ENCODE measurements around the gene FHOD1. TPM values are rescaled to one million over a fixed set of nuclear protein-coding genes. Genes with fewer than 3 reads are reported as not detected.
A peak's percentile ranks its signal among the peaks of the same experiment; 100 is the strongest.

FHOD1 gene
- total and polyA plus RNA-seq, 2 of the 13 experiments (the other 11 are each of a cell fraction or from before 2014, with no cell fraction given), result 20.0 to 20.8 TPM

GRCh38 chr16:67226804-67227566, 20.3 kb downstream of the FHOD1 start, which contains the start of gene TMEM208 (continued):
- TF ChIP-seq, protein P1, sequence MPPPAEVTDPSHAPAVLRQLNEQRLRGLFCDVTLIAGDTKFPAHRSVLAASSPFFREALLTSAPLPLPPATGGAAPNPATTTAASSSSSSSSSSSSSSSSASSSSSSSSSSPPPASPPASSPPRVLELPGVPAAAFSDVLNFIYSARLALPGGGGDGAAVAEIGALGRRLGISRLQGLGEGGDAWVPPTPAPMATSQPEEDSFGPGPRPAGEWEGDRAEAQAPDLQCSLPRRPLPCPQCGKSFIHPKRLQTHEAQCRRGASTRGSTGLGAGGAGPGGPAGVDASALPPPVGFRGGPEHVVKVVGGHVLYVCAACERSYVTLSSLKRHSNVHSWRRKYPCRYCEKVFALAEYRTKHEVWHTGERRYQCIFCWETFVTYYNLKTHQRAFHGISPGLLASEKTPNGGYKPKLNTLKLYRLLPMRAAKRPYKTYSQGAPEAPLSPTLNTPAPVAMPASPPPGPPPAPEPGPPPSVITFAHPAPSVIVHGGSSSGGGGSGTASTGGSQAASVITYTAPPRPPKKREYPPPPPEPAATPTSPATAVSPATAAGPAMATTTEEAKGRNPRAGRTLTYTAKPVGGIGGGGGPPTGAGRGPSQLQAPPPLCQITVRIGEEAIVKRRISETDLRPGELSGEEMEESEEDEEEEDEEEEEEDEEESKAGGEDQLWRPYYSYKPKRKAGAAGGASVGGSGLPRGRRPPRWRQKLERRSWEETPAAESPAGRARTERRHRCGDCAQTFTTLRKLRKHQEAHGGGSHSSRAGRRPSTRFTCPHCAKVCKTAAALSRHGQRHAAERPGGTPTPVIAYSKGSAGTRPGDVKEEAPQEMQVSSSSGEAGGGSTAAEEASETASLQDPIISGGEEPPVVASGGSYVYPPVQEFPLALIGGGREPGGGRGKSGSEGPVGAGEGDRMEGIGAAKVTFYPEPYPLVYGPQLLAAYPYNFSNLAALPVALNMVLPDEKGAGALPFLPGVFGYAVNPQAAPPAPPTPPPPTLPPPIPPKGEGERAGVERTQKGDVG (CRISPR knock-in tag; IDR thresholded peaks at IDR 0.05; ENCODE audit: borderline replicate concordance), result peak; percentile 88; the same call in 1 of the 2 replicates
- TF ChIP-seq ZNF367 (CRISPR knock-in tag; IDR thresholded peaks at IDR 0.05; ENCODE audit: borderline replicate concordance) (peak; percentile 66; the same call in 1 of the 2 replicates), MAX (IDR thresholded peaks at IDR 0.05) (peak; percentile 91), ZSCAN21 (CRISPR knock-in tag; IDR thresholded peaks at IDR 0.05; ENCODE audit: borderline replicate concordance) (peak; percentile 69), ZNF225 (CRISPR knock-in tag; IDR thresholded peaks at IDR 0.05) (peak; percentile 94; the same call in 1 of the 2 replicates), RORA (CRISPR knock-in tag; IDR thresholded peaks at IDR 0.05) (no peak), SRSF9 (IDR thresholded peaks at IDR 0.05; ENCODE audit: borderline replicate concordance, insufficient read depth, low read depth, low read length, poor library complexity, severe bottlenecking) (no peak), AHR (CRISPR knock-in tag; IDR thresholded peaks at IDR 0.05) (peak; percentile 96), ARHGAP35 (CRISPR knock-in tag; IDR thresholded peaks at IDR 0.05; ENCODE audit: borderline replicate concordance) (peak; percentile 53; the same call in 1 of the 2 replicates), TBX3 (IDR thresholded peaks at IDR 0.05; ENCODE audit: borderline replicate concordance) (peak; percentile 67), RXRB (CRISPR knock-in tag; IDR thresholded peaks at IDR 0.05; ENCODE audit: borderline replicate concordance) (peak; percentile 83), ONECUT2 (CRISPR knock-in tag; IDR thresholded peaks at IDR 0.05) (peak; percentile 64; the same call in 1 of the 2 replicates), ZKSCAN8 (CRISPR knock-in tag; IDR thresholded peaks at IDR 0.05; ENCODE audit: borderline replicate concordance) (peak; percentile 88), SNAPC2 (CRISPR knock-in tag; IDR thresholded peaks at IDR 0.05) (peak; percentile 45; the same call in 1 of the 2 replicates), ZSCAN5A (CRISPR knock-in tag; IDR thresholded peaks at IDR 0.05; ENCODE audit: borderline replicate concordance) (peak; percentile 61; the same call in 1 of the 2 replicates), HIVEP1 (CRISPR knock-in tag; IDR thresholded peaks at IDR 0.05) (peak; percentile 14; the same call in 1 of the 2 replicates)
- TF ChIP-seq, protein P2, sequence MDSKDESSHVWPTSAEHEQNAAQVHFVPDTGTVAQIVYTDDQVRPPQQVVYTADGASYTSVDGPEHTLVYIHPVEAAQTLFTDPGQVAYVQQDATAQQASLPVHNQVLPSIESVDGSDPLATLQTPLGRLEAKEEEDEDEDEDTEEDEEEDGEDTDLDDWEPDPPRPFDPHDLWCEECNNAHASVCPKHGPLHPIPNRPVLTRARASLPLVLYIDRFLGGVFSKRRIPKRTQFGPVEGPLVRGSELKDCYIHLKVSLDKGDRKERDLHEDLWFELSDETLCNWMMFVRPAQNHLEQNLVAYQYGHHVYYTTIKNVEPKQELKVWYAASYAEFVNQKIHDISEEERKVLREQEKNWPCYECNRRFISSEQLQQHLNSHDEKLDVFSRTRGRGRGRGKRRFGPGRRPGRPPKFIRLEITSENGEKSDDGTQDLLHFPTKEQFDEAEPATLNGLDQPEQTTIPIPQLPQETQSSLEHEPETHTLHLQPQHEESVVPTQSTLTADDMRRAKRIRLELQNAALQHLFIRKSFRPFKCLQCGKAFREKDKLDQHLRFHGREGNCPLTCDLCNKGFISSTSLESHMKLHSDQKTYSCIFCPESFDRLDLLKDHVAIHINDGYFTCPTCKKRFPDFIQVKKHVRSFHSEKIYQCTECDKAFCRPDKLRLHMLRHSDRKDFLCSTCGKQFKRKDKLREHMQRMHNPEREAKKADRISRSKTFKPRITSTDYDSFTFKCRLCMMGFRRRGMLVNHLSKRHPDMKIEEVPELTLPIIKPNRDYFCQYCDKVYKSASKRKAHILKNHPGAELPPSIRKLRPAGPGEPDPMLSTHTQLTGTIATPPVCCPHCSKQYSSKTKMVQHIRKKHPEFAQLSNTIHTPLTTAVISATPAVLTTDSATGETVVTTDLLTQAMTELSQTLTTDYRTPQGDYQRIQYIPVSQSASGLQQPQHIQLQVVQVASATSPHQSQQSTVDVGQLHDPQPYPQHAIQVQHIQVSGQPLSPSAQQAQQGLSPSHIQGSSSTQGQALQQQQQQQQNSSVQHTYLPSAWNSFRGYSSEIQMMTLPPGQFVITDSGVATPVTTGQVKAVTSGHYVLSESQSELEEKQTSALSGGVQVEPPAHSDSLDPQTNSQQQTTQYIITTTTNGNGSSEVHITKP (CRISPR knock-in tag; IDR thresholded peaks at IDR 0.05; ENCODE audit: low read depth), result no peak
- TF ChIP-seq, protein P3, sequence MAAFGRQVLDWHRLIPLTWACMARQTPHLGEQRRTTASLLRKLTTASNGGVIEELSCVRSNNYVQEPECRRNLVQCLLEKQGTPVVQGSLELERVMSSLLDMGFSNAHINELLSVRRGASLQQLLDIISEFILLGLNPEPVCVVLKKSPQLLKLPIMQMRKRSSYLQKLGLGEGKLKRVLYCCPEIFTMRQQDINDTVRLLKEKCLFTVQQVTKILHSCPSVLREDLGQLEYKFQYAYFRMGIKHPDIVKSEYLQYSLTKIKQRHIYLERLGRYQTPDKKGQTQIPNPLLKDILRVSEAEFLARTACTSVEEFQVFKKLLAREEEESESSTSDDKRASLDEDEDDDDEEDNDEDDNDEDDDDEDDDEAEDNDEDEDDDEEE (CRISPR knock-in tag; IDR thresholded peaks at IDR 0.05), result peak; percentile 87
